Tibial artery (tissue), 4 donors: ENCODE data around the gene OLFM3.

ENCODE experiments used
- DNase-seq, 2 donors: peaks; one replicate each; pipeline ENCODE4 v3.0.0-alpha.2; 2019
- H3K27ac ChIP-seq, 2 donors: fragments of 200-600 bp; sonication (generic) in 1 of 2; 1 replicate in 1 of 2; 2 replicates in 1 of 2; pipeline ENCODE4 v1.5.1; 2018 to 2019; ENCODE audit warnings: mild to moderate bottlenecking in 1 of 2
- H3K27me3 ChIP-seq, 2 donors: fragments of 200-600 bp; sonication (generic) in 1 of 2; one replicate each; pipeline versions ENCODE4 v1.5.1 to v1.6.0; 2016 to 2019
- H3K36me3 ChIP-seq, 3 donors: fragments of 200-600 bp; sonication (generic) in 2 of 3; one replicate each; pipeline ENCODE4 v1.5.1; 2016 to 2019; ENCODE audit warnings: mild to moderate bottlenecking in 2 of 3
- H3K4me1 ChIP-seq, 4 donors: fragments of 200-600 bp; sonication (generic) in 2 of 4; 1 replicate in 3 of 4; 2 replicates in 1 of 4; pipeline ENCODE4 v1.5.1; 2016 to 2019
- H3K4me3 ChIP-seq, 2 donors: fragments of 200-600 bp; sonication (generic) in 1 of 2; 1 replicate in 1 of 2; 2 replicates in 1 of 2; pipeline ENCODE4 v1.5.1; 2018 to 2019; ENCODE audit warnings: mild to moderate bottlenecking in 2 of 2
- H3K9me3 ChIP-seq, 3 donors: fragments of 200-600 bp; sonication (generic) in 1 of 3; one replicate each; pipeline ENCODE4 v1.5.1; 2016 to 2019
- intact Hi-C: fragments of 100-400 bp; cut with DNase I; formaldehyde crosslinking; loops from one replicate; pipeline ENCODE4 v1.15.0; 2023; ENCODE audit warnings: low total_unique reads
- TF ChIP-seq, protein P1 (sequence below), 2 experiments: fragments of 200-600 bp in 1 of 2; fragments of 450-650 bp in 1 of 2; IDR thresholded peaks; one replicate each; pipeline ENCODE4 v1.5.1; 2017 to 2019; ENCODE audit warnings: antibody characterized with exemption in 2 of 2, mild to moderate bottlenecking in 1 of 2, moderate library complexity in 1 of 2

OLFM3 gene

DNA sequence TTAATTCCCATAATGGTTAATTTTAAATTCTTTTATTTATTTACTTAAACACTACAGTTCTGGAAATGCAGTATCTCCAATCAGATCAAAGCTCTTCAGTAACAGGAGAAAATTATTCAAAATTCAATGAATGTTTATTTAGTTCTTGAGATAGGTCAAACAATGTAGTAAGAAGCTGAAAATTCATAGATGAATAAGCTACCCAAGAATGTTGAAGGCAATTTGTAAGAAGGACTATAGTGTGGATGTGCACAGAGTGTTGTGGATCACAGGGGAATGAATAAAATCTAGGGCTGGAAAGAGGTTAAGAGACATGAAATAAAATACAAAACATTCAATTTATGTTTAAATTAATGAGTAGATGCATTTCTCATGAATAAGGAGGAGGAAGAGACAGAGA is 72.0 kb downstream of the OLFM3 start:
- intact Hi-C loops: no loop called here
- H3K9me3 ChIP-seq: no peaks in the 10 kb centered on the region
- H3K4me3 ChIP-seq: no peak overlapping the region
- TF ChIP-seq, protein P1, sequence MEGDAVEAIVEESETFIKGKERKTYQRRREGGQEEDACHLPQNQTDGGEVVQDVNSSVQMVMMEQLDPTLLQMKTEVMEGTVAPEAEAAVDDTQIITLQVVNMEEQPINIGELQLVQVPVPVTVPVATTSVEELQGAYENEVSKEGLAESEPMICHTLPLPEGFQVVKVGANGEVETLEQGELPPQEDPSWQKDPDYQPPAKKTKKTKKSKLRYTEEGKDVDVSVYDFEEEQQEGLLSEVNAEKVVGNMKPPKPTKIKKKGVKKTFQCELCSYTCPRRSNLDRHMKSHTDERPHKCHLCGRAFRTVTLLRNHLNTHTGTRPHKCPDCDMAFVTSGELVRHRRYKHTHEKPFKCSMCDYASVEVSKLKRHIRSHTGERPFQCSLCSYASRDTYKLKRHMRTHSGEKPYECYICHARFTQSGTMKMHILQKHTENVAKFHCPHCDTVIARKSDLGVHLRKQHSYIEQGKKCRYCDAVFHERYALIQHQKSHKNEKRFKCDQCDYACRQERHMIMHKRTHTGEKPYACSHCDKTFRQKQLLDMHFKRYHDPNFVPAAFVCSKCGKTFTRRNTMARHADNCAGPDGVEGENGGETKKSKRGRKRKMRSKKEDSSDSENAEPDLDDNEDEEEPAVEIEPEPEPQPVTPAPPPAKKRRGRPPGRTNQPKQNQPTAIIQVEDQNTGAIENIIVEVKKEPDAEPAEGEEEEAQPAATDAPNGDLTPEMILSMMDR (IDR thresholded peaks at IDR 0.05): no peak
- H3K36me3 ChIP-seq: no peaks in the 10 kb centered on the region
- H3K4me1 ChIP-seq: no peaks in the 10 kb centered on the region
- no peak overlapping the region for H3K27ac ChIP-seq
- no peak for DNase-seq
- no peaks in the 10 kb centered on the region for H3K27me3 ChIP-seq

DNA sequence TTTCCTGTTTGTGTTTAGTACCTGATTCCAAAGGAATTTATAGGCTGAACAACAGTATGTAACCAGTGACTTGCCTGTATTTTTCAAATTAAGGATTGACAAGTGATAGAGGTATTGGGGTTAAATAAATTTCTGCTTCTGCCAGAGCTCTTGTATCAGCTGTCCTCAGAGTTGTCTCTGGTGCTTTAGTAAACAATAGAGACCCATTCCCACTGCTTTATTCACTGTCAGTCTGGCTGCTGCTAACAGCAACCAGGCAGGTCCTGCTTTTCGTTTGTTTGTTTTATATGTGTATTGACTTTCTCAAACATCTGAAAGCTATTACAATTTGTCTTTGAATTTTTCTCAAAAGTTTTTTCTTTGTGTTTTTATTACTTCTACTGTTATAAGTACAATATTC is 76.1 kb downstream of the OLFM3 start:
- Histone ChIP-seq H3K4me1 (no peaks in the 10 kb centered on the region), H3K4me3 (no peak overlapping the region), H3K27me3 (no peaks in the 10 kb centered on the region), H3K9me3 (no peaks in the 10 kb centered on the region), H3K27ac (no peak overlapping the region), H3K36me3 (no peaks in the 10 kb centered on the region)
- intact Hi-C loops: no loop called here
- no peak for DNase-seq
- TF ChIP-seq, protein P1 (IDR thresholded peaks at IDR 0.05): no peak

DNA sequence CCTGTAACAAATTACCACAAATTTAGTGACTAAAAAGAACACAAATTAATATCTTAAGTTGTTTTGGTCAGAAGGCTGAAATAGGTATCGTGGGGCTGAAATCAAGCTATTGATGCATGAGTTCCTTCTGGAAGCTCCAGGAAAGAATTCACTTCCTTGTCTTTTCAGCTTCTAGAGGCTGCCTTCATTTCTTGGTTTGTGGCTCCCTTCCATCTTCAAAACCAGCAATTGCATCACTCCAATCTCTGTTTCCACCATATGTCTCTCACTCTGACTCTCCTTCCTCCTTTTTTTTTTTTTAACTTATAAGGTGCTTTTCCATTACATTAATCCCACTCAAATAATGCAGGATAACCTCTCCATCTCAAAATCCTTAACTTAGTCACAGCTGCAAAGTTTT is 78.4 kb downstream of the OLFM3 start:
- TF ChIP-seq, protein P1 (IDR thresholded peaks at IDR 0.05): no peak

DNA sequence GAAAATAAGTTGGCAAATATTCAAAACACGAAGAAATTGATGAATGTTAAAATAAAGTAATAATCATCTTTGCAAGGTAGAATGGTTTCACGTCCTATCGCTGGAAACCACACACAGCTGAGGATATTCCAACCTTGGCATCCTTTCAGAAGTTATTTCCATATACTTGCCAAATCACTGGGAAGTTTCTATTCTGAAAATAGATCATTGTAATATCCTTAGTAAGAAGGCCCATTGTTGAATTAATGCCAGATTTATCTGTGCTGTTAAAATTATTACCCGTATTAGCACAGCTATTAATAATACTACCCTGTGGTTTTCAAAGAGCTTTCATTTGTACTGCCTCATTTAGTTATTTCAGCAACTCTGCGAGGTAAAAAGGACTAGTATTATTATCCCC is 81.1 kb downstream of the OLFM3 start:
- no peak for DNase-seq
- no peak overlapping the region for H3K4me3 ChIP-seq
- H3K27me3 ChIP-seq: no peaks in the 10 kb centered on the region
- H3K4me1 ChIP-seq: no peaks in the 10 kb centered on the region
- no peaks in the 10 kb centered on the region for H3K9me3 ChIP-seq
- no peak overlapping the region for H3K27ac ChIP-seq
- no peaks in the 10 kb centered on the region for H3K36me3 ChIP-seq
- TF ChIP-seq, protein P1 (IDR thresholded peaks at IDR 0.05): no peak
- intact Hi-C loops: no loop called here

More for the DNA sequence above, 78.4 kb downstream of the OLFM3 start:
- no peaks in the 10 kb centered on the region for H3K4me1 ChIP-seq
- H3K27ac ChIP-seq: no peak overlapping the region
- DNase-seq: no peak
- no peaks in the 10 kb centered on the region for H3K27me3 ChIP-seq
- no peaks in the 10 kb centered on the region for H3K9me3 ChIP-seq
- intact Hi-C loops: no loop called here
- no peaks in the 10 kb centered on the region for H3K36me3 ChIP-seq
- H3K4me3 ChIP-seq: no peak overlapping the region

DNA sequence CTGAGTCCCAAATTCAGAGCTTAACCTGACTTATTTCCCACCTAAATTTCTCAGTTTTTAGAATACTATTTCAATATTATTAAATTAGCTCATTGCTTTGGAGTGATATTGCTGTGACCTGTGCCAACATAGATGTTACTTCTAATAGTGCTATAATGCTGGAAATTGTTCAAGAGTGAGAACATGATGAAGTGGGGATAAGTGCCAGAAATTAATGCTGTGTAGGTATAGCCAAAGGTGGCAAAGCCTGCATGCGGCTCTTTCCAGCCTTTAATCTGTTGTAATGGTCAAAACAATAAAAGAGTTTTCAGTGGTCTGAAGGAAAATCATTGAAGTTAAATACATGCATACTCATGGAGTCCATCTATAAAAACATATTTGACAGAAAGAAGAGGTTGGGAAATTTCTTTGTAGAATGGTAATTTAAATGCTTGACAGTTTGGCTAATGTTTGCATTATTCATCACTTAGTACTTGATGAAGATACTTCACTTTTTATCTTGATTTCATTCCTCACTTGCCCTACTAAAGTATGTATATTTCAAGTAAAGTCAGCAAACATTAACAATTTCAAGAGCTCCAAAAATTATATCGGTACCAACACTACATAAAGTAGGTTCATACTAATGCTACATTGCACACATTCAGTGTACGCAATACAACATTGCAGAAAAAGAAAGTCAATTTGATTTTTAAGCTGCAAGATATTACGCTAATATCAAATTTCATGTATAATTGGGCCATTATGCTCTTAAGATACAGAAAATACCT is 82.1 kb downstream of the OLFM3 start:
- Histone ChIP-seq H3K27me3 (no peaks in the 10 kb centered on the region), H3K4me3 (no peak overlapping the region), H3K27ac (no peak overlapping the region), H3K4me1 (no peaks in the 10 kb centered on the region), H3K9me3 (no peaks in the 10 kb centered on the region), H3K36me3 (no peaks in the 10 kb centered on the region)
- intact Hi-C loops: no loop called here
- TF ChIP-seq, protein P1 (IDR thresholded peaks at IDR 0.05): no peak
- DNase-seq: no peak
